ENCODE data around the gene EHD1. TPM values are rescaled to one million over a fixed set of nuclear protein-coding genes. Genes with fewer than 3 reads are reported as not detected.

The EHD1 gene
- total and polyA plus RNA-seq, 9 of the 15 experiments (the other 6 are each of a cell fraction or from before 2014, with no cell fraction given) = 0.46 to 65.0 (median 16.4) TPM

DNA sequence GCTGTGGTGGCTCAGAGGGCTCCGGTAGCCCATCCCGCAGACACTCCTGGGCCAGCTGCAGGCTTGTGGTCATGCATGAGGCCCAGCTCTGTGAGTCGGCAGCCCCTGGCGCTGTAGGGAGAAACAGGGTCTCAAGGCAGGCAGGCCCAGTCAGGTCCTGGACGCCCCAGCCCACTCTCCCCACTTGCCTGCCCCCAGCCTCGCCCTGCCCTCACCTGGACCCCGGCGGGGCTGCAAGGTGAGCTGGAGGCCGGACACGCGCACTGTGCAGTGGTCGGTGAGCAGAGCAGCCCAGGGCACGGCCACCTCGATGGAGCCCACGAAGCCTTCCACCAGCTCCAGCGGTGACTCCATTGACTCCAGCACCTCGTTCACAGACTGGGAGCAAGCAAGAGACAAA lies 35.7 kb upstream of the EHD1 start (continued):
- TF ChIP-seq, protein P1, sequence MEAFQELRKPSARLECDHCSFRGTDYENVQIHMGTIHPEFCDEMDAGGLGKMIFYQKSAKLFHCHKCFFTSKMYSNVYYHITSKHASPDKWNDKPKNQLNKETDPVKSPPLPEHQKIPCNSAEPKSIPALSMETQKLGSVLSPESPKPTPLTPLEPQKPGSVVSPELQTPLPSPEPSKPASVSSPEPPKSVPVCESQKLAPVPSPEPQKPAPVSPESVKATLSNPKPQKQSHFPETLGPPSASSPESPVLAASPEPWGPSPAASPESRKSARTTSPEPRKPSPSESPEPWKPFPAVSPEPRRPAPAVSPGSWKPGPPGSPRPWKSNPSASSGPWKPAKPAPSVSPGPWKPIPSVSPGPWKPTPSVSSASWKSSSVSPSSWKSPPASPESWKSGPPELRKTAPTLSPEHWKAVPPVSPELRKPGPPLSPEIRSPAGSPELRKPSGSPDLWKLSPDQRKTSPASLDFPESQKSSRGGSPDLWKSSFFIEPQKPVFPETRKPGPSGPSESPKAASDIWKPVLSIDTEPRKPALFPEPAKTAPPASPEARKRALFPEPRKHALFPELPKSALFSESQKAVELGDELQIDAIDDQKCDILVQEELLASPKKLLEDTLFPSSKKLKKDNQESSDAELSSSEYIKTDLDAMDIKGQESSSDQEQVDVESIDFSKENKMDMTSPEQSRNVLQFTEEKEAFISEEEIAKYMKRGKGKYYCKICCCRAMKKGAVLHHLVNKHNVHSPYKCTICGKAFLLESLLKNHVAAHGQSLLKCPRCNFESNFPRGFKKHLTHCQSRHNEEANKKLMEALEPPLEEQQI (IDR thresholded peaks at IDR 0.05) = no peak
- TF ChIP-seq OTX1 (CRISPR knock-in tag; IDR thresholded peaks at IDR 0.05) = no peak

DNA sequence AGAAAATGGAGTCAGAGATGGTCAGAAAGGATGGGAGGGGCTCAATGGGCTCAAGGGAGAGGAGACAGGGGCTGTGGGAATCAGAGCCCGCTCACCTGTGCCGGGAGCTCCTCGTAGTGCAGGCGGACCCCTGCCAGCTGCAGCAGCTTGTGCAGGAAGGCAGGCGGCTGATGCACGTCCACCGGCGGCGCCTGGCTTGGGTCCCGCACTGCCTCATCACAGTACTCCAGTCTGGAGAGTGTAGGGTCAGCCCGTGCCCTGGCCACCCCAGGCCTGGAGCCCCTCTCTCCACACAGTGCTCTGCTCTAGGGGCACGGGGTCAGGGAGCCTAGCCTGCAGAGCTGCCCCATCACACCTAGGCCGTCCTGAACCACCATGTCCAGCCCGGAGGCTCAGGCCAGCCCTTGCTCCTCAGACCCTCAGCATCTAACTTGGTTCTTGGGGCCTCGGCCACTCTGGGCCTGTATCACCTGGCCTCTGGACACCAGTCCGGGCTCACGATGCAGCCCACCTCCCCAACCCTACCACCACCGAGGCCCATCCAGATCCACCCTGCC lies 34.8 kb upstream of the EHD1 start:
- Histone ChIP-seq H4K20me1 (replicated peaks; ENCODE audit: control insufficient read depth, insufficient read depth, low read length) (no peaks in the 10 kb centered on the region), H3K36me3 (ENCODE audit: control insufficient read depth, insufficient read depth, low read length) (peaks cover 58% of the 10 kb centered on the region; the same call in 2 of the 3 replicates), H3K4me2 (ENCODE audit: insufficient read depth, low read length) (no peak overlapping the region), H3K9me3 (replicated peaks; ENCODE audit: control insufficient read depth, insufficient read depth, low read depth, low read length) (no peaks in the 10 kb centered on the region), H3K27me3 (ENCODE audit: control insufficient read depth in 2 of 2, insufficient read depth in 2 of 2, low read length in 2 of 2) (no peaks in the 10 kb centered on the region), H3K79me2 (ENCODE audit: control insufficient read depth, insufficient read depth, low read length) (peaks cover 26% of the 10 kb centered on the region), H3K9ac (ENCODE audit: insufficient read depth in 1 of 2, low read depth in 2 of 2, low read length in 2 of 2) (peak overlapping the region in 1 of 2 experiments; percentile 30; a peak in 1 of 4 replicates), H3K4me1 (replicated peaks in 1 of 2; ENCODE audit: control insufficient read depth in 2 of 2, insufficient read depth in 2 of 2, low read length in 2 of 2) (peaks cover 12 to 55% of the 10 kb centered on the region in 2 experiments; a peak in 4 of 5 replicates), H2AFZ (ENCODE audit: low read depth, low read length) (no peak overlapping the region), H3K9me1 (ENCODE audit: control insufficient read depth, insufficient read depth, low read length) (peaks cover 5% of the 10 kb centered on the region), H3K4me3 (no peak overlapping the region), H3K27ac (ENCODE audit: extremely low read depth, low read depth, low read length) (no peak overlapping the region)
- ATAC-seq (no peak), DNase-seq (ENCODE audit: extremely low read depth in 1 of 4, low spot score in 3 of 4) (no peak), FAIRE-seq (no peak)
- 88% methylated on average over 16 of the region's 18 CpGs for WGBS (ENCODE audit: insufficient coverage, low coverage, missing lambda C conversion rate)
- POLR2A ChIA-PET = no interaction called here
- no peak for TF ChIP-seq NR1H2 (CRISPR knock-in tag; IDR thresholded peaks at IDR 0.05)
- TF ChIP-seq RBFOX2 (IDR thresholded peaks at IDR 0.05; ENCODE audit: low read depth, low read length) = peak; percentile 33; the same call in 1 of the 2 replicates
- CTCF ChIA-PET (ENCODE audit: low intra/inter-chr PET ratio) = no interaction called here
- BruUV-seq (replicated peaks) = no TSS peak
- in situ Hi-C loops (cut with MboI) (no loop called here), intact Hi-C loops (cut with micrococcal nuclease) (no loop called here)

All from K562 (cell line).